Measurements from ENCODE around the gene SEC31A. TPM values are rescaled to one million over a fixed set of nuclear protein-coding genes. Genes with fewer than 3 reads are reported as not detected.
"Not testable (repeated sequence)": the region's sequence is repeated elsewhere in the genome, so short reads cannot be mapped to it uniquely, and the experiment has no call there.

Gene SEC31A
- total and polyA plus RNA-seq, 8 donors = 221 to 286 (median 251) TPM

GRCh38 chr4:82818664-82819662, 72.0 kb downstream of the SEC31A start:
- H3K4me1 ChIP-seq = no peaks in the 10 kb centered on the region
- no peak overlapping the region for H3K27ac ChIP-seq
- intact Hi-C loops (cut with DNase I) = no loop called here
- ATAC-seq (no peak), DNase-seq (no peak)
- no peaks in the 10 kb centered on the region for H3K9me3 ChIP-seq
- no peak for TF ChIP-seq CTCF (IDR thresholded peaks at IDR 0.05)
- H3K27me3 ChIP-seq = no peaks in the 10 kb centered on the region
- peaks cover 12 to 76% of the 10 kb centered on the region in 2 donors for H3K36me3 ChIP-seq
- no peak overlapping the region for H3K4me3 ChIP-seq

GRCh38 chr4:82816874-82817273, 74.1 kb downstream of the SEC31A start:
- ATAC-seq; intact Hi-C loops (cut with DNase I); H3K4me1 ChIP-seq; H3K27ac ChIP-seq; H3K4me3 ChIP-seq; H3K27me3 ChIP-seq; DNase-seq; H3K9me3 ChIP-seq: not testable (repeated sequence)
- H3K36me3 ChIP-seq = peaks cover 0 to 55% of the 10 kb centered on the region in 2 donors

- Histone ChIP-seq H3K9me3 (no peaks in the 10 kb centered on the region), H3K4me3 (no peak overlapping the region), H3K27ac (no peak overlapping the region), H3K36me3 (peaks cover 0 to 27% of the 10 kb centered on the region in 2 donors), H3K27me3 (no peaks in the 10 kb centered on the region), H3K4me1 (no peaks in the 10 kb centered on the region)
- intact Hi-C loops (cut with DNase I) = no loop called here
- DNase-seq (no peak), ATAC-seq (no peak)
- TF ChIP-seq CTCF (IDR thresholded peaks at IDR 0.05) = no peak
Observed at GRCh38 chr4:82814034-82814433, 76.9 kb downstream of the SEC31A start.

GRCh38 chr4:82811838-82812341, 79.1 kb downstream of the SEC31A start:
- Histone ChIP-seq H3K27ac (peak overlapping the region in 1 of 2 donors; percentile 49), H3K4me3 (no peak overlapping the region), H3K4me1 (no peaks in the 10 kb centered on the region), H3K27me3 (no peaks in the 10 kb centered on the region), H3K9me3 (no peaks in the 10 kb centered on the region), H3K36me3 (peaks cover 0 to 5% of the 10 kb centered on the region in 2 donors)
- TF ChIP-seq CTCF (IDR thresholded peaks at IDR 0.05) = no peak
- intact Hi-C loops (cut with DNase I) = no loop called here
- peak; percentile 64 for ATAC-seq
- peak in 2 of 4 donors; percentile 47 to 55 for DNase-seq

GRCh38 chr4:82811392-82811791, 79.6 kb downstream of the SEC31A start:
- DNase-seq = no peak
- intact Hi-C loops (cut with DNase I) = no loop called here
- ATAC-seq = no peak
- Histone ChIP-seq H3K4me1 (no peaks in the 10 kb centered on the region), H3K36me3 (peaks cover 0 to under 1% of the 10 kb centered on the region in 2 donors), H3K27ac (no peak overlapping the region), H3K4me3 (no peak overlapping the region), H3K27me3 (no peaks in the 10 kb centered on the region), H3K9me3 (no peaks in the 10 kb centered on the region)
- TF ChIP-seq CTCF (IDR thresholded peaks at IDR 0.05) = no peak

All from left lung (tissue), 10 donors.